ENCODE results near the gene SLC47A2.
A peak's percentile ranks its signal among the peaks of the same experiment; 100 is the strongest.

SLC47A2 gene

DNA sequence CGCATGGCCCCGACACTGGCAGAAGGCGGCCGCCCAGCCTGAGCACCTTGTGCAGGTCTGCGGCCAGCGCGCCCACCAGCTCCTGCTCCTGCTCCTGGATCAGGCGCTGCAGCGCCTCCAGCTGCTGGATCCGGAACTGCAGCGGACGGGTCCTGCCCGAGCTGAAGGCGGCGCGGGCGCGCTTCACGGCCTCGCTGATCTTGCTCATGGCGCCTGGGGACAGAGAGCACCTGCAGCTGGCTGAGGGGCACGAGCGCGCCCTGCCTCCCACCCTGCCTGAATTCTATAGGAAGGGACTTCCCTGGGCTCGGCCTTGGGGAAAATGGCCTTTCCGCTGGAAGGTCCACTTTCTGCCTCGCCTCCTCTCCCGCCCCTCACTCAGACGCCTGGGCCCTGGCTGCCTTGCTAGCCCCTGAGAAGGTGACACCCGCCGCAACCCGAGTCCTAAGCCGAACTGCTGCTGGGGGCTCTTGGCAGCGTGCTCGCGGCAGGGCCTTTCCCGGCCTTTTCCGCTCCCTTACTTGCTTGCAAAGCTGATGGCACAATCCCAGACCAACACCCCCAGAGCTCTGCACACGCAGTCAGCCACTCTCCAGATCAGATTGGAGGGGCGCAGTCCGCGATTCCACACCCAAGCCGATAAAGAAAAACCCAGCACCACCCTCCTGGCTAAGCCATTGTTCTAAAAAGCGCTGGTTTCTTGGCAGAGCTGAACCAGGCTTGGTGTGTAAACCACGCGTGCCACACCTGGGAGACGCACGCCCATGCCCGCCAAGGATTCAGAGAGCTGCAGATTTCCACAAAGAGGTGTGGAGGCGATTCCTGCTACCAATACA is 28.8 kb upstream of the SLC47A2 start:
- peaks cover 11% of the 10 kb centered on the region for H3K27me3 ChIP-seq (ENCODE audit: insufficient read depth, low read length)
- 31% methylated on average over 50 of the region's 50 CpGs for WGBS
- no peaks in the 10 kb centered on the region for H3K4me1 ChIP-seq (ENCODE audit: insufficient read depth, low read length)
- no peak overlapping the region; the same call in 1 of the 2 replicates for H3K9ac ChIP-seq (ENCODE audit: low read depth, low read length)
- no peak overlapping the region for H3K27ac ChIP-seq (ENCODE audit: low read depth, low read length)
- no peaks in the 10 kb centered on the region for H3K36me3 ChIP-seq (ENCODE audit: insufficient read depth, low read length)
- no peaks in the 10 kb centered on the region for H3K9me3 ChIP-seq (ENCODE audit: insufficient read depth, low read depth, low read length)
- peak overlapping the region; percentile 35 for H3K4me3 ChIP-seq (ENCODE audit: low read length)

DNA sequence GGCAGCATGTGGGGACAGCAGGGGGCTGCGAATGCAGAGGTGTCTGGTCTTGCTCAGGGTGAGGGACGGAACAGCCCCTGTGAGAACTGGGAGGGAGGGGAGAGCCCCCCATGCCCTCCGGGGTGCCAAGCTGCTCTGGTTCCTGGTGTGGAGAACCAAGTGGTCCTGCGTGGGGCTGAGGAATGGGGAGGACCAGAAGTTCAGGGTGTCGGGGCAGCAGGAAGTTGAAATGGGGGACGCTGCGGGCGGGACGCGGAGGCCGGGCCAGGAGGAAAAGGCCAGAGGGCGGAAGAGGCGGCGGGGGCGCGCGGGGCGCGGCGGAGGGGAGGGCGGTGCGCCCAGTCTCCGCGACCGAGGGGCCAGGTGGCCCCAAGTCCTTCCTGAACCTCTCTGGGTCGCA is 28.1 kb upstream of the SLC47A2 start:
- Histone ChIP-seq H3K27ac (ENCODE audit: low read depth, low read length) (no peak overlapping the region), H3K36me3 (ENCODE audit: insufficient read depth, low read length) (no peaks in the 10 kb centered on the region), H3K9me3 (ENCODE audit: insufficient read depth, low read depth, low read length) (no peaks in the 10 kb centered on the region), H3K9ac (ENCODE audit: low read depth, low read length) (peak overlapping the region; percentile 60), H3K4me3 (ENCODE audit: low read length) (peak overlapping the region; percentile 35), H3K4me1 (ENCODE audit: insufficient read depth, low read length) (no peaks in the 10 kb centered on the region), H3K27me3 (ENCODE audit: insufficient read depth, low read length) (peaks cover 11% of the 10 kb centered on the region)
- WGBS, result 13% methylated on average over 24 of the region's 26 CpGs

DNA sequence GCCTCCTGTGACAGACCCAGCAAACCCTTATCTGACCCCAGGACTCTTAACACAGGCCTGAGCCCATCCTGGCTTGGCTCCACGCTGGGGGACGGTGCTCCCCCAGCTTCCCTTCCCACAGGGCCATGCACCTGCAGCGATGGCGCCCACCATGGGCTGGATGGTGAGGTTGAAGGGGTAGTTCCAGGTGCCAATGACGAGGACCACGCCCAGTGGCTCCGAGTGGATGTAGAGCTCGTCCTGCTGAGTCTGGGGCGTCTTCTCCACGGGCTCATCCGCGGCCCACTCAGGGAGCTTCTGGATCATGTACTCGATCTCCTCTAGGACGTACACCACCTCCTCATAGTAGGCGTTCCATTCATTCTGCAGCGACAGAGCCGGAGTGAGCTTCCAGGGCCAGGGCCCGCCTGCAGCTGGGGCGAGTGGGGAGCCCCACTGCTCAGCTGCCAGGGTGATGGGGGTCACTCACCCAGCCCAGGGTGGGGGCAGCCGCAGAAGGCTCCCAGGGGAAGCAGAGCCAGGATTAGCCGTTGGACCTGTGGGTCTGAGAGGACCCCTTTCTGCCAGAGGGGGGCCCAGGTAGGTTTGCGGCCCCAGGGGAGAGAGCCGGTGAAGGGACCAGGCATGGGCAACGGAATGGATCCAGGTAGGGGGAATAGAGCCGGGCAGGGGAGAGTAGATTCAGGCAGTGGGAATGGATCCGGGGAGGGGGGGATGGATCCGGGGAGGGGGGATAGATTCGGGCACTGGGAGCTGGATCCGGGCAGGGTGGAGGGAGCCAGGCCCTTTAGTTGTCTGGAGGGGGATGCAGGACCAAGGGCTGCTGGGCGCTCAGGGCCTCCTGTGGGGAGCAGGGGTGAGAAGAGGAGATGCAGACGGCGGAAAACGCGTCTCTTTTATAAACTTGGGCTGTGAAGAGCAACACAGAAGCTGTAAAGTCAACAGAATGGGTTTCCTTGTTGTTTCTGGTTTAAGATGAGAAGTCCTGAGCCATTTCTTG is 27.0 kb upstream of the SLC47A2 start:
- Histone ChIP-seq H3K36me3 (ENCODE audit: insufficient read depth, low read length) (no peaks in the 10 kb centered on the region), H3K9ac (ENCODE audit: low read depth, low read length) (no peak overlapping the region), H3K27ac (ENCODE audit: low read depth, low read length) (no peak overlapping the region), H3K4me3 (ENCODE audit: low read length) (no peak overlapping the region), H3K27me3 (ENCODE audit: insufficient read depth, low read length) (peaks cover 11% of the 10 kb centered on the region), H3K9me3 (ENCODE audit: insufficient read depth, low read depth, low read length) (no peaks in the 10 kb centered on the region), H3K4me1 (ENCODE audit: insufficient read depth, low read length) (no peaks in the 10 kb centered on the region)
- 93% methylated on average over 34 of the region's 34 CpGs for WGBS

DNA sequence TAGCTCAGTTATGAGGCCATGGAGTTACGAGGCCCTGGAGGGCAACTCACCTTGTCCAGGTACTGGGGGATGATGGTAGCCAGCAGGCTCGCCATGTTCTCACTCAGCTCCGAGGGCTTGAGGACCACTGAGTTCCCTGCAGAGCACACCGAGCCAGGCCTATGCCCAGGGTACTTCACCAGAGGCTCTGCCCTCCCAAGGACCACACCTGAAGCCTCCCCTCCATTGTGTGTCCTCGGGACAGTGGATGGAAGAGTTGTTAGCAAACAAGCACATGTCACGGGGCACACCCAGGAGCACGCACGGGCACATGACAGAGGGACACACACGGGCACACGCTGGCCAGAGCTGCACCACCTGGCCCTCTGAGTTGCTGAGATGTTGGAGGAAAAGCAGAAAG is 26.1 kb upstream of the SLC47A2 start:
- Histone ChIP-seq H3K4me3 (ENCODE audit: low read length) (no peak overlapping the region), H3K4me1 (ENCODE audit: insufficient read depth, low read length) (no peaks in the 10 kb centered on the region), H3K36me3 (ENCODE audit: insufficient read depth, low read length) (no peaks in the 10 kb centered on the region), H3K27me3 (ENCODE audit: insufficient read depth, low read length) (peaks cover 11% of the 10 kb centered on the region), H3K27ac (ENCODE audit: low read depth, low read length) (no peak overlapping the region), H3K9ac (ENCODE audit: low read depth, low read length) (no peak overlapping the region), H3K9me3 (ENCODE audit: insufficient read depth, low read depth, low read length) (no peaks in the 10 kb centered on the region)
- WGBS, result 93% methylated on average over 10 of the region's 10 CpGs

DNA sequence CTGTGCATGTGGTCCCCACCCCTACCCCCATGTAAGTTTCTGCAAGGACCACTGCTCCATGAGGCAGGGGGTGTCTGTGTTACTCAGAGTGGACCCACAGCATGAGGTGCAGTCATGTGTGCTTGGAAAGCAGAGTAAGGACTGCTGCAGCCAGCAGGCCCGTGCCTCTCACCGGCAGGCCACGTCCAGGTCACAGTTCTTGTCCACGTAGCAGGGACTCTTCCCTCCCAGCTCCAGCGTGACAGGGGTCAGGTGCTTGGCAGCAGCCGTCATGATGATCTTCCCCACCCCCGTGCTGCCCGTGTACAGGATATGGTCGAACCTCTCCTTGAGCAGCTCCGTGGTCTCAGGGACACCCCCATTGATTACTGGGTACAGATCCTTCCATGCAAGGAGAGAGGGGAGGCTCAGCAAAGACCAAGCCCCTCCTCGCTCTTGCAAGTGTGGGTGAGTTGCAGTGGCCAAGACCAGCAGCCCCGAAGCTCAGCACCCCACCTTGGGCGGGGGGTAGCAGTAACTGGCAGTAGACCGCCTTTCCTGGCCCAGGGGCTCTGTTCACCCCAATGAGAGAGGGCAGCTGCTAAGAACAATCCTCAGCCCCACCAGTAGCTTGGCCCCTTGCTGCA is 25.6 kb upstream of the SLC47A2 start:
- H3K27me3 ChIP-seq (ENCODE audit: insufficient read depth, low read length), result peaks cover 11% of the 10 kb centered on the region
- no peaks in the 10 kb centered on the region for H3K4me1 ChIP-seq (ENCODE audit: insufficient read depth, low read length)
- H3K27ac ChIP-seq (ENCODE audit: low read depth, low read length), result no peak overlapping the region
- H3K9ac ChIP-seq (ENCODE audit: low read depth, low read length), result no peak overlapping the region
- 95% methylated on average over 14 of the region's 14 CpGs for WGBS
- no peaks in the 10 kb centered on the region for H3K9me3 ChIP-seq (ENCODE audit: insufficient read depth, low read depth, low read length)
- H3K36me3 ChIP-seq (ENCODE audit: insufficient read depth, low read length), result no peaks in the 10 kb centered on the region
- H3K4me3 ChIP-seq (ENCODE audit: low read length), result no peak overlapping the region

DNA sequence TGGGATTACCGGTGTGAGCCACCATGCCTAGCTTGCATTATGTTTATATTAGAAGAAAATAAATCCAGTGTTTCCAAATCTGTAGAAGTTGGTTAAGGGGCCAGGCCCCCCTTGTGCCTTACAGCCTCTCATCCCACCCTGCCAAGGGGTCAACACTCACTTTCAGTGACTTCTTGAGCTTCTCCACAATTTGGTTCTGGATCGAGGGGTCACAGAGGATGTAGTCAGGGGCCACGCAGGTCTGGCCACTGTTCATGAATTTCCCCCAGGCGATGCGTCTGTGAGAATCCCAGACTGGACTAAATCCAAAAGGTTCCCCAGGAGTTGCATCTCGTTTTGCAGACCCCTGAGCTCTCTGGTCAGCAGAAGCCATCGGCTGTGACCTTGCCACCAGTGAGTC is 24.5 kb upstream of the SLC47A2 start:
- no peaks in the 10 kb centered on the region for H3K9me3 ChIP-seq (ENCODE audit: insufficient read depth, low read depth, low read length)
- no peak overlapping the region for H3K9ac ChIP-seq (ENCODE audit: low read depth, low read length)
- WGBS, result 90% methylated on average over 6 of the region's 7 CpGs
- H3K4me1 ChIP-seq (ENCODE audit: insufficient read depth, low read length), result no peaks in the 10 kb centered on the region
- no peak overlapping the region for H3K4me3 ChIP-seq (ENCODE audit: low read length)
- H3K36me3 ChIP-seq (ENCODE audit: insufficient read depth, low read length), result no peaks in the 10 kb centered on the region
- H3K27ac ChIP-seq (ENCODE audit: low read depth, low read length), result no peak overlapping the region
- H3K27me3 ChIP-seq (ENCODE audit: insufficient read depth, low read length), result peaks cover 10% of the 10 kb centered on the region

DNA sequence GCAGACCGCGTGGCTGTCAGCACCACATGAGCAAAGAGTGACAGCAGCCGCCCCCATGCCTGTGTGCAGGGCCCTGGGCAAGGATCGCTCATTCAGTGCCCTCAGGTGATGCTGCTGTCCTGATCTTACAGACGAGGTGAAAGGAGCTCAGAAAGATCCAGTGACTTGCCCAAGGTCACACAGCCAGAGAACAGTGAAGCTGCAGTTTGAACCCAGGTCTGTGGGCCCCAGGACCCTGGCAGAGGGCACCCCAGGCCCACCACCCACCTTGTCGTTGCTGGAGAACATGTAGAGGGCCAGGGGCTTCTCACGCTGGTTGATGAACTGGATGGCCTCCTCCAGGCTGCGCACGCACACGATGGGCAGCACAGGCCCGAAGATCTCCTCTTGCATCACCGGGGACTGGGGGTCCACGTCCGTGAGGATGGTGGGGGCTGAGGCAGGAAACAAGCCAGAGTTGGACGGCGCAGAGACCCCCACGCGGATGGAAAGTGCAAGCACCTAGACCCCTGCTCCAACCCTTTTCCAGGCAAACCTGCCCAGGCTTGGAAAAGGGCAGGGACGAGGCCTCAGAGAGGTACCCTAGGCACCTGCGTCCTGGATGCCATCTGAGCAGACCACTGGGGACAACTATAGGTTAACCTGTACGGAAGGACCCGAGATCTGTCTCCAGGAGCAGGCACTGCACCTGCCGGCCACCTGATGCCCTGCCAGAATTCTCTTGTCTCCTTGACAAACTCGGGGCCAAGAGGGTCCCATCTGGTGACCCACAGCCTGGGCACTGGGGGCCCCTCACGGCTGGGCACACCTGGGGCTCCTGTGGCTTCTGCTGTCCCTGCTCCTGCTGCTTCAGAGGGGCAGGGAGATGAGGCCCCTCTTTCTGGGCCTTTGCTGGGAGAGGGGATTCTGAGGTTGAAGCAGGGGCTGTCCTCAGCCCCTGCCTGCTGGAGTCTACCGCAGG is 23.1 kb upstream of the SLC47A2 start:
- H3K4me1 ChIP-seq (ENCODE audit: insufficient read depth, low read length), result no peaks in the 10 kb centered on the region
- H3K9ac ChIP-seq (ENCODE audit: low read depth, low read length), result no peak overlapping the region
- H3K9me3 ChIP-seq (ENCODE audit: insufficient read depth, low read depth, low read length), result no peaks in the 10 kb centered on the region
- H3K4me3 ChIP-seq (ENCODE audit: low read length), result no peak overlapping the region
- no peaks in the 10 kb centered on the region for H3K27me3 ChIP-seq (ENCODE audit: insufficient read depth, low read length)
- WGBS, result 94% methylated on average over 26 of the region's 26 CpGs
- no peak overlapping the region for H3K27ac ChIP-seq (ENCODE audit: low read depth, low read length)
- H3K36me3 ChIP-seq (ENCODE audit: insufficient read depth, low read length), result no peaks in the 10 kb centered on the region

DNA sequence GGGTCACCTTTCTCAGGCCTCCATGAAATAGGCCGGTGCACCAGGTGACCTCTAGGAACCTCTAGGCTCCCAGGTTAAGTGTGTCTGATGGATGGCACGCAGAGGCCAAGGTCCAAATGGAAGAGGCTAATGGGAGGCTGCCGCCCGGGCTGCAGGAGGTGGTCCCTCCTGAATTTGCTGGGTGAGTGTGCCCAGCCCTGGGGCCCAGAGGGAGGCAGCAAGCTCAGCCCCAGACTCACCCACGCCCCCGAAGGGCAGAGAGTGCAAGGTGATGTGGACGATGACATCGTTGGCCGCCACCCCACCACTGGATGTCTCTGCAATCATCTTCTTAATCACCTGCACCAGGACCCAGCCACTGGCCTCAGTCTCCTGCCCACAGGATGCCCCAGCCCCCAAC is 22.4 kb upstream of the SLC47A2 start:
- 97% methylated on average over 9 of the region's 9 CpGs for WGBS
- Histone ChIP-seq H3K27me3 (ENCODE audit: insufficient read depth, low read length) (no peaks in the 10 kb centered on the region), H3K4me1 (ENCODE audit: insufficient read depth, low read length) (no peaks in the 10 kb centered on the region), H3K9ac (ENCODE audit: low read depth, low read length) (no peak overlapping the region), H3K36me3 (ENCODE audit: insufficient read depth, low read length) (no peaks in the 10 kb centered on the region), H3K9me3 (ENCODE audit: insufficient read depth, low read depth, low read length) (no peaks in the 10 kb centered on the region), H3K27ac (ENCODE audit: low read depth, low read length) (no peak overlapping the region), H3K4me3 (ENCODE audit: low read length) (no peak overlapping the region)

DNA sequence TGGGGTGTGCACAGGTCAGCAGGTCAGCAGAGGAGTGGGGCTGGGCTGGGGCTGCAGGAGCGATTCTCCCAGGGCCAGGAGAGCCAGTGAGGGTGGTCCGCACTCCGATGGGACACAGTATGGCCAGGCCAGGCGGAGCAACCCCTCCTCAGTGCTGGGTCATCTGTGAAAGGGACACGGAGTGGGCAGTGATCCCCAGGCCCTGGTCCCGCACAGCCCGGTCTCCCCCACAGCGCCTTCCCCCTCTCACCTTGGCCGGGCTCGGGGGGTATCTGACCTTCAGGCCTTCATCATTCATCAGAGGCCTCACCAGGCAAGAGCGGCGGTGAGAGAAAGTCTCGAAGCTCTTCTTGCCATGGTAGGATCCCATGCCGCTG is 21.7 kb upstream of the SLC47A2 start:
- H3K36me3 ChIP-seq (ENCODE audit: insufficient read depth, low read length), result no peaks in the 10 kb centered on the region
- no peak overlapping the region for H3K4me3 ChIP-seq (ENCODE audit: low read length)
- H3K27ac ChIP-seq (ENCODE audit: low read depth, low read length), result no peak overlapping the region
- no peak overlapping the region for H3K9ac ChIP-seq (ENCODE audit: low read depth, low read length)
- H3K9me3 ChIP-seq (ENCODE audit: insufficient read depth, low read depth, low read length), result no peaks in the 10 kb centered on the region
- H3K27me3 ChIP-seq (ENCODE audit: insufficient read depth, low read length), result no peaks in the 10 kb centered on the region; the same call in 1 of the 2 replicates
- H3K4me1 ChIP-seq (ENCODE audit: insufficient read depth, low read length), result no peaks in the 10 kb centered on the region
- WGBS, result 96% methylated on average over 14 of the region's 14 CpGs

DNA sequence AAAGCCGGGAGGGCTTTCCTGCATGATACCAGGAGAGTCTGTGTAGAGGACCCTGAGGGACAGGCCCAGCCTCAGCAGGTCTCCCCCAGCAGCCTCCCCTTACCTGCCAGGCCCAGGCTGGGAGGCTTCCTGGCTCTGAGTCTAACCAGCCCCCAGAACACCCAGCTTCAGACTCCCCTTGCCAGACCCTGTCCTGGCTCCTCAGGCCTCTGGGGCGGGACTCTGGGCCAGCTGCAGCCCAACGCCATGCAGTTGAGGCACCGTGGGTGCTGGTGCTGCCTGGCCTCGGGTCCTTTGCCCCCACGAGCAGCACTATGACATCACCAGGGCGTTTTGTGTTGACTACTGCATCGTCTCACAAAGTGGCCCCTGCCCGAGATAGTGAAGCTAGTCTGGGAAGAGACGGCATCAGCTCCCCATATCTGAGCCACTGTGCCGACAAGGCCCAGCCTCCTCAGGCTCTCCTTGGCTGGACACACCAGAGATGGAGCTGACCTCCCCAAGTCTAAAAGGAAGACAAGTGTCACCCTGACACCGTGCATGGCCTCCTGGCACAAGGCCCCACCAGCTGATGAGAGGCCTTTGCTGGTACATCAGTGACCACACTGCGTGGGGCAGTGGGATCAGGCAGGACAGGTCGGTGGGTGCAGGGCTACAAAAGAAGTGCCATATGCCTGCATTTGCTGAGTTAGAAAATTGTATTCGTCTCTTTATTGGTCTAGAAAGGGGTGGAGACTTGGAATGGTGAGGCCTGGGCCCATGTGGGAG is 21.1 kb upstream of the SLC47A2 start:
- WGBS, result 87% methylated on average over 15 of the region's 15 CpGs
- no peaks in the 10 kb centered on the region for H3K4me1 ChIP-seq (ENCODE audit: insufficient read depth, low read length)
- no peaks in the 10 kb centered on the region for H3K9me3 ChIP-seq (ENCODE audit: insufficient read depth, low read depth, low read length)
- H3K36me3 ChIP-seq (ENCODE audit: insufficient read depth, low read length), result no peaks in the 10 kb centered on the region
- H3K27ac ChIP-seq (ENCODE audit: low read depth, low read length), result no peak overlapping the region
- H3K27me3 ChIP-seq (ENCODE audit: insufficient read depth, low read length), result no peaks in the 10 kb centered on the region; the same call in 1 of the 2 replicates
- H3K4me3 ChIP-seq (ENCODE audit: low read length), result no peak overlapping the region
- no peak overlapping the region for H3K9ac ChIP-seq (ENCODE audit: low read depth, low read length)

Measured in HUES64 (cell line).